Neural crest cell (in vitro differentiated cells): Measurements from ENCODE around the gene ISM1. TPM values are rescaled to one million over a fixed set of nuclear protein-coding genes. Genes with fewer than 3 reads are reported as not detected.

Source experiments
- DNase-seq: peaks from one replicate; pipeline ENCODE4 v3.0.0; 2021; ENCODE audit warnings: low read depth, mixed read lengths, low spot score
- H3K27ac Mint-ChIP-seq: one replicate; pipeline ENCODE4 v1.8.0; 2021; ENCODE audit warnings: mild to moderate bottlenecking, mixed read lengths; ENCODE audit not compliant: unreplicated experiment
- H3K27me3 Mint-ChIP-seq: 2 replicates; pipeline ENCODE4 v1.8.0; 2021; ENCODE audit warnings: low read depth, mild to moderate bottlenecking, mixed read lengths
- H3K36me3 Mint-ChIP-seq: 2 replicates; pipeline ENCODE4 v1.8.0; 2021; ENCODE audit warnings: low read depth, mild to moderate bottlenecking, mixed read lengths
- H3K4me1 Mint-ChIP-seq: 2 replicates; pipeline ENCODE4 v1.8.0; 2021; ENCODE audit warnings: mixed read lengths
- H3K4me3 Mint-ChIP-seq: one replicate; pipeline ENCODE4 v1.8.0; 2021; ENCODE audit warnings: mild to moderate bottlenecking, mixed read lengths
- H3K9me3 Mint-ChIP-seq: 2 replicates; pipeline ENCODE4 v1.8.0; 2021; ENCODE audit warnings: mixed read lengths
- CTCF ChIP-seq: fragments of 200-600 bp; sonication (generic); conservative IDR thresholded peaks from 2 replicates; pipeline ENCODE4 v1.5.0; 2021; ENCODE audit warnings: antibody characterized with exemption, mild to moderate bottlenecking
- total RNA-seq: library from RNA; stranded (reverse); gene quantifications from 2 replicates; pipeline ENCODE4 v1.2.1, GENCODE V29; 2021

Gene ISM1
- total RNA-seq, 1 donor from 2014 or later = 0.33 TPM

GRCh38 chr20:13342469-13343242, 121.6 kb downstream of the ISM1 start:
- Mint-ChIP-seq H3K36me3 (no peaks in the 10 kb centered on the region), H3K4me1 (no peaks in the 10 kb centered on the region), H3K9me3 (peaks cover 3% of the 10 kb centered on the region), H3K4me3 (no peak overlapping the region), H3K27ac (no peak overlapping the region), H3K27me3 (no peaks in the 10 kb centered on the region)
- no peak for TF ChIP-seq CTCF
- DNase-seq = no peak

- H3K36me3 Mint-ChIP-seq = no peaks in the 10 kb centered on the region
- H3K27me3 Mint-ChIP-seq = no peaks in the 10 kb centered on the region
- no peak for TF ChIP-seq CTCF
- DNase-seq = no peak
- no peaks in the 10 kb centered on the region for H3K4me1 Mint-ChIP-seq
- no peak overlapping the region for H3K27ac Mint-ChIP-seq
- no peak overlapping the region for H3K4me3 Mint-ChIP-seq
- H3K9me3 Mint-ChIP-seq = peaks cover 3% of the 10 kb centered on the region
Observed at GRCh38 chr20:13344671-13345070, 123.6 kb downstream of the ISM1 start.

GRCh38 chr20:13348311-13349234, 127.5 kb downstream of the ISM1 start:
- Mint-ChIP-seq H3K27ac (no peak overlapping the region), H3K27me3 (no peaks in the 10 kb centered on the region), H3K4me1 (no peaks in the 10 kb centered on the region), H3K9me3 (peaks cover 3% of the 10 kb centered on the region), H3K4me3 (no peak overlapping the region), H3K36me3 (no peaks in the 10 kb centered on the region)
- no peak for TF ChIP-seq CTCF
- DNase-seq = no peak

GRCh38 chr20:13349235-13349604, 128.1 kb downstream of the ISM1 start:
- Mint-ChIP-seq H3K36me3 (no peaks in the 10 kb centered on the region), H3K4me1 (no peaks in the 10 kb centered on the region), H3K27me3 (no peaks in the 10 kb centered on the region), H3K27ac (no peak overlapping the region), H3K4me3 (no peak overlapping the region), H3K9me3 (no peaks in the 10 kb centered on the region)
- DNase-seq = no peak
- no peak for TF ChIP-seq CTCF

Other genes with a start within 250 kb of the ISM1 start
- gene SPTLC3, start 212.3 kb upstream of the ISM1 start, total RNA-seq = 0.09 and 0.33 TPM in 2 replicates